Keratinocyte (primary cell): ENCODE measurements around the gene FAM209B. TPM values are rescaled to one million over a fixed set of nuclear protein-coding genes. Genes with fewer than 3 reads are reported as not detected.

Experiments
- DNase-seq: peaks from one replicate; pipeline ENCODE4 v3.0.0-alpha.2; 2011; ENCODE audit warnings: low read depth, missing footprints, low spot score
- FAIRE-seq: peaks from 2 replicates; lab custom pipeline; 2011; peaks lifted over from hg19 to GRCh38; lab: Jason Lieb, UNC
- H2AFZ ChIP-seq: 2 replicates; pipeline ENCODE4 v1.6.0; 2012; ENCODE audit warnings: low read length, control low read depth, inconsistent platforms; ENCODE audit not compliant: control insufficient read depth
- H3K27ac ChIP-seq: 2 replicates; pipeline ENCODE4 v1.5.1; 2011; ENCODE audit warnings: low read length; ENCODE audit not compliant: control insufficient read depth, insufficient read depth
- H3K27me3 ChIP-seq: 3 replicates; pipeline ENCODE4 v1.6.0; 2011; ENCODE audit warnings: low read length; ENCODE audit not compliant: control insufficient read depth, insufficient read depth; ENCODE audit errors: extremely low read depth
- H3K36me3 ChIP-seq, 2 experiments: 2 replicates in 1 of 2; 3 replicates in 1 of 2; pipeline ENCODE4 v1.5.1; 2011; ENCODE audit warnings: low read length in 2 of 2, mild to moderate bottlenecking in 1 of 2; ENCODE audit not compliant: control insufficient read depth in 2 of 2, insufficient read depth in 2 of 2; ENCODE audit errors: extremely low read depth in 1 of 2
- H3K4me1 ChIP-seq: 3 replicates; pipeline ENCODE4 v1.5.1; 2011; ENCODE audit warnings: low read length; ENCODE audit not compliant: control insufficient read depth, insufficient read depth; ENCODE audit errors: extremely low read depth
- H3K4me2 ChIP-seq: 3 replicates; pipeline ENCODE4 v1.6.0; 2011; ENCODE audit warnings: low read depth, low read length; ENCODE audit not compliant: control insufficient read depth, insufficient read depth; ENCODE audit errors: extremely low read depth
- H3K4me3 ChIP-seq, 3 experiments: fragments of 200-600 bp in 1 of 3; sonication (generic) in 1 of 3; 2 replicates in 2 of 3; 3 replicates in 1 of 3; pipeline ENCODE4 v1.5.1; 2011 to 2016; ENCODE audit warnings: low read length in 3 of 3, mild to moderate bottlenecking in 3 of 3, control low read depth in 2 of 3, inconsistent platforms in 1 of 3, low read depth in 1 of 3, mixed read lengths in 1 of 3, mixed run types in 1 of 3, moderate library complexity in 1 of 3; ENCODE audit not compliant: control insufficient read depth in 2 of 3, insufficient read depth in 2 of 3; ENCODE audit errors: extremely low read depth in 1 of 3
- H3K79me2 ChIP-seq: 2 replicates; pipeline ENCODE4 v1.6.0; 2012; ENCODE audit warnings: low read length; ENCODE audit not compliant: control insufficient read depth, insufficient read depth
- H3K9ac ChIP-seq: 3 replicates; pipeline ENCODE4 v1.6.0; 2011; ENCODE audit warnings: low read length; ENCODE audit not compliant: control insufficient read depth, insufficient read depth; ENCODE audit errors: extremely low read depth
- H3K9me1 ChIP-seq: 3 replicates; pipeline ENCODE4 v1.6.0; 2011; ENCODE audit warnings: low read length; ENCODE audit not compliant: control insufficient read depth, insufficient read depth; ENCODE audit errors: extremely low read depth
- H3K9me3 ChIP-seq: 2 replicates; pipeline ENCODE4 v1.5.1; 2012; ENCODE audit warnings: low read depth, low read length; ENCODE audit not compliant: control insufficient read depth
- H4K20me1 ChIP-seq: 3 replicates; pipeline ENCODE4 v1.6.0; 2011; ENCODE audit warnings: low read length; ENCODE audit not compliant: control insufficient read depth, insufficient read depth; ENCODE audit errors: extremely low read depth
- EZH2 ChIP-seq: IDR thresholded peaks from one replicate; pipeline ENCODE4 v1.6.1; 2012; ENCODE audit warnings: inconsistent platforms, mild to moderate bottlenecking, low read length, moderate library complexity
- dilution Hi-C: fragments of 300-500 bp; cut with MboI; formaldehyde crosslinking; loops from one replicate; pipeline ENCODE4 v1.7.0; 2020; ENCODE audit warnings: low sequenced_read_pairs; ENCODE audit not compliant: extremely low pct_ligation_motif_present
- polyA plus RNA-seq, 5 experiments: library from polyadenylated mRNA; depleted of rRNA in 3 of 5; stranded (reverse) in 3 of 5; stranded (forward) in 1 of 5; unstranded in 1 of 5; fragments of >200 nt; gene quantifications; 1 replicate in 1 of 5; 2 replicates in 3 of 5; 3 replicates in 1 of 5; pipeline versions ENCODE4 v1.2.1 to v1.2.3, GENCODE V29; 2011 to 2012; ENCODE audit warnings: missing spikeins in 2 of 5, low read depth in 1 of 5, low replicate concordance in 1 of 5
- TF ChIP-seq, protein P1 (sequence below), 3 experiments: IDR thresholded peaks in 1 of 3; conservative IDR thresholded peaks in 1 of 3; optimal IDR thresholded peaks in 1 of 3; 2 replicates in 2 of 3; 3 replicates in 1 of 3; pipeline versions ENCODE3 to v1.5.1; 2011; ENCODE audit warnings: low read length in 3 of 3, mild to moderate bottlenecking in 3 of 3, moderate library complexity in 2 of 3, control low read depth in 1 of 3, inconsistent platforms in 1 of 3; ENCODE audit not compliant: insufficient read depth in 2 of 3; ENCODE audit errors: extremely low read depth in 1 of 3

Gene FAM209B
- polyA plus RNA-seq, 1 donor (not counting 4 experiments of a cell fraction or from before 2014, with no cell fraction given) = 0.38 TPM

DNA sequence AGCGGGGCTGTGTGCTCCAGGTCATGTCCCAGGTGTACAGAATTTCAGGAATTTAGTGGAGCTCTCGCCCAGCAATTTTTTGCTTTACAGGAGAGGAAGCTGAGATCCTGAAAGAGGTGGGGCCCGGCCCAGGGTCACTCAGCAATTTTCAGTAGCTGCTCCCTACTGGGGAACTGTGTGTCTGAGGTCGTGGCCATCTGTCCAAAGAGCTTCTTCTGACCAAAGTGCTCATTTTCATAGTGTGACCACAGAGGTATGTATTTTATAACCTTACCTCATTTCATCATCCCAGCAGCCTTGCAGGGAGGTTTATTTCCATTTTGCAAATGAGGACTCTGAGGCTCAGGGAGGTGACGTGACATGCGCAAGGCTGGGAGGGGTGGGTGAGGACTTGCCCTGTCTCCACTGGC lies 46.3 kb downstream of the FAM209B start:
- H3K4me2 ChIP-seq = no peak overlapping the region
- no peaks in the 10 kb centered on the region for H3K36me3 ChIP-seq
- dilution Hi-C loops = no loop called here
- FAIRE-seq = no peak
- no peaks in the 10 kb centered on the region for H3K9me1 ChIP-seq
- no peak overlapping the region for H3K9ac ChIP-seq
- no peaks in the 10 kb centered on the region for H3K27me3 ChIP-seq
- H3K4me1 ChIP-seq = peaks cover 8% of the 10 kb centered on the region
- no peak overlapping the region for H3K27ac ChIP-seq
- no peak overlapping the region for H3K4me3 ChIP-seq
- no peak for DNase-seq
- no peaks in the 10 kb centered on the region for H3K9me3 ChIP-seq
- no peaks in the 10 kb centered on the region for H4K20me1 ChIP-seq
- no peak overlapping the region for H2AFZ ChIP-seq
- H3K79me2 ChIP-seq = no peaks in the 10 kb centered on the region
- TF ChIP-seq EZH2 = no peak
- TF ChIP-seq, protein P1, sequence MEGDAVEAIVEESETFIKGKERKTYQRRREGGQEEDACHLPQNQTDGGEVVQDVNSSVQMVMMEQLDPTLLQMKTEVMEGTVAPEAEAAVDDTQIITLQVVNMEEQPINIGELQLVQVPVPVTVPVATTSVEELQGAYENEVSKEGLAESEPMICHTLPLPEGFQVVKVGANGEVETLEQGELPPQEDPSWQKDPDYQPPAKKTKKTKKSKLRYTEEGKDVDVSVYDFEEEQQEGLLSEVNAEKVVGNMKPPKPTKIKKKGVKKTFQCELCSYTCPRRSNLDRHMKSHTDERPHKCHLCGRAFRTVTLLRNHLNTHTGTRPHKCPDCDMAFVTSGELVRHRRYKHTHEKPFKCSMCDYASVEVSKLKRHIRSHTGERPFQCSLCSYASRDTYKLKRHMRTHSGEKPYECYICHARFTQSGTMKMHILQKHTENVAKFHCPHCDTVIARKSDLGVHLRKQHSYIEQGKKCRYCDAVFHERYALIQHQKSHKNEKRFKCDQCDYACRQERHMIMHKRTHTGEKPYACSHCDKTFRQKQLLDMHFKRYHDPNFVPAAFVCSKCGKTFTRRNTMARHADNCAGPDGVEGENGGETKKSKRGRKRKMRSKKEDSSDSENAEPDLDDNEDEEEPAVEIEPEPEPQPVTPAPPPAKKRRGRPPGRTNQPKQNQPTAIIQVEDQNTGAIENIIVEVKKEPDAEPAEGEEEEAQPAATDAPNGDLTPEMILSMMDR (optimal IDR thresholded peaks at IDR 0.05 in 1 of 3, IDR thresholded peaks at IDR 0.05 in 1 of 3, conservative IDR thresholded peaks at IDR 0.05 in 1 of 3; ENCODE audit: extremely low read depth in 1 of 3, insufficient read depth in 2 of 3, low read length in 3 of 3) = no peak

GRCh38 chr20:56580226-56580625 lies 47.2 kb downstream of the FAM209B start:
- Histone ChIP-seq H3K36me3 (no peaks in the 10 kb centered on the region), H3K9me1 (no peaks in the 10 kb centered on the region), H3K79me2 (no peaks in the 10 kb centered on the region), H3K9me3 (no peaks in the 10 kb centered on the region), H3K4me3 (no peak overlapping the region), H3K27ac (no peak overlapping the region), H2AFZ (no peak overlapping the region), H3K4me1 (no peaks in the 10 kb centered on the region), H3K9ac (no peak overlapping the region), H3K27me3 (no peaks in the 10 kb centered on the region), H4K20me1 (no peaks in the 10 kb centered on the region), H3K4me2 (no peak overlapping the region)
- DNase-seq (no peak), FAIRE-seq (no peak)
- TF ChIP-seq EZH2 = no peak
- TF ChIP-seq, protein P1 (optimal IDR thresholded peaks at IDR 0.05 in 1 of 3, IDR thresholded peaks at IDR 0.05 in 1 of 3, conservative IDR thresholded peaks at IDR 0.05 in 1 of 3; ENCODE audit: extremely low read depth in 1 of 3, insufficient read depth in 2 of 3, low read length in 3 of 3) = no peak
- dilution Hi-C loops = no loop called here
